GM19240 (cell line): ENCODE measurements around the gene LRRC28.

ENCODE experiments used
- DNase-seq: peaks from one replicate; pipeline ENCODE4 v3.0.0; 2011; ENCODE audit warnings: low spot score; ENCODE audit not compliant: insufficient read length

Gene LRRC28

DNA sequence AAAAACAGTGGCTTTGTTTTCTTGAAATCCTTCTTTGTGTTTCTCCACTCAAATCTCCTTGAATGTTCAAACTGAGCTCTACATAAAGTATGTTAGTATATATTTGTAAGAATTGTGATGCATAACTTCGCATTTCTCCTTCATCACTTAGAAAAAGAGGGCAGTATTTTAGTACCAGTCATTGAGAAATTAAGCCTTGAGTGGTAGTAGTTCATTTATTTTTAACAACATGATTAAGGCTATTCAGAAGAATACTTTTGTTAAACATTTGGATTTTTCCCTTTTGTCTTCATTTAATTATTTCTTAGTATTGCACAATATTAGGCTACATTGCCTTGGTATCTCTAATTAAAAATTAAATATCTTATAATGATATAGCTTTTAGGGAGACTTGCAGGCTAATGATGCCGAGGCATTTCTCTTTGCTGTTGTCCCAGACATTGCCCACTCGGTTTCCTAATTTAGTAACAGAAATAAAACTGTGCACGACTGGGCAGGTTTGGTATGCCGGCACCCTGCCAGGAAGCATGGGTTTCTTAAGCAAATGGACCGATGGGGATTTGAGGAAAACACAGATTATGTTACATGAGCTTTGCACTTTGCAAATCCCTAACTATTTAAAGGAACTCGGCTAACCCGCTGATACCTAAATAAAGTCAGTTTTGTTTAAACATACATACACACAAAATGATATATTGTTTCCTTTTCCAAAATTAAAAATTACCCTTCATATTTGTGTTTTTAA, 54.7 kb downstream of the LRRC28 start:
- no peak for DNase-seq

DNA sequence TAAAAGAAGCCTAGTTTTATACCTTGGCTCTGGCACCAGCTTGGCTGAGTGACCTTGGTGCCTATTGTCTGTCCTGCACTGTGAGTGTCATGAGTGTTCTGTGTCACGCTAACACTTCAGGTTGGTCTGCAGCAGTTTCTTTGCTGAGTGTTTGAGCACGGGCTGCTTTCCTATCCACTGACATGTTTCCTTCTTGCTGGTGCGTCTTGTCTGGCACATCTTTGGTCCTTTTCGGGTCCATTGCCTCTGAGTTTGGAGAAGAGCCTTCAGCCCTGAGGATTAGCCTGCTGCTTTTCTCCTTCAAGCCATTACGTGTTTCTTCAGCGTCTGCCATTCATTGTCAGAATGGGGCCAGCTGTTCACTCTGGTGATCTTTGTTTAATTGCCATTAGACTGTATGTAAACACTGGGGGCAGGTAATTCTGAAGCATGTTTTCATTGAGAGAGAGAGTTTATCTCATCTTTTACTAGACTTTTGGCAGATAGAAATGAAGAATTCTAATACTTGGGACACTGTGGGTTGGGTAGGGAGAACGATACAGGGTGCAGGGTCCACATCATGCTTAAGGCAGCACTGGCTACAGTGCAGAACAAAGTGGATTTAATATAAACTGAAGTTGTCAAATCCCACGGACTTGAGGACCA, 55.5 kb downstream of the LRRC28 start:
- DNase-seq, result no peak

DNA sequence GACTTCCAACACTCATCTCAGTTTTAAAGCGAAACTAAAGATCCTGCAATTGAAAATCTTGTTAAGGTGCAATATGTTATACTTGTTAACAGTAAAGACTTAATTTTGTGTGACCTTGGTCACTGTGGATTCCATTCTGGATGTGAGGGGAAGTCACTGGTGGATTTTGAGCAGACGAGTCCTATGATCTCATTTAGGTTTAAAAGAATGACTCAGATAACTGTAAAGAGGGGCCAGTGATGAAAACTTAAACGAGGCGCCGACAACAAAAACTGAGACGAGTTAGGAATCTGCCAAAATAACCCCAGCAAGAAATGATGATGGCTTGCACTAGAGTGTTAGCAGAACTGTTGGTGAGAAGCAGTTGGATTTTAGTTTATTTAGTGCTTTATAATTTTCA, 56.5 kb downstream of the LRRC28 start:
- DNase-seq, result no peak

DNA sequence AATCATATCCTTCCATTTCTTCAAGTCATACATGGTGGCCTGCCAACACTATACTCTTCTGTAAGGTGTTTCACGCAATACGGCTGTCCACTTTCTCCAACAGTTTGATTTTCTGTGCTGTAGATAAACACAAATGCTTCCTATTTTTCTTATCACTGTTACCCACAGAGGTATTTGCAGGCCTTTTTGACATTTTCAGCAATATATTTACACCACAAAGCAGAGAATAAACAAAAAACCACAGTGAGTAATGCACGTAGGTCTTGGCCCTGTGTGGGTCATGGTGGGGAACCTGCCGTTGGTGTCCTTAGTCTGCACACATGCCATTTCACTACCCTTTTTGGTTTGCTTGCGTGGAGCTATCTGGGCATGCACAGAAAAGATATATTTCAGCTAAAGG, 59.5 kb downstream of the LRRC28 start:
- no peak for DNase-seq

DNA sequence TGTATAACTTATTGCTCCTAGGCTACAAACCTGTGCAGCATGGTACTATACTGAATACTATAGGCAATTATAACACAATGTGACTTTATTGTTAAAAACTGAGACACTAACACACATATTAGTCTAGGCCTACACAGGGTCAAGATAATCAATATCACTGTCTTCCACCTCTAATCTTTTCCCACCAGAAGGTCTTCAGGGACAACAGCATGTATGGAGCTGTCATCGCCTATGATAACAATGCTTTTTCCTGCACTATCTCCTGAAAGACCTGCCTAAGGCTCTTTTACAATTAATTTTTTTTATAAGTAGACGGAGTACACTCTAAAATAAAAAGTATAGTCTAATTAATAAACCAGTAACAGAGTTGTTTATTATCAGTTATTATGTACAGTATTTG, 60.9 kb downstream of the LRRC28 start:
- DNase-seq, result no peak

DNA sequence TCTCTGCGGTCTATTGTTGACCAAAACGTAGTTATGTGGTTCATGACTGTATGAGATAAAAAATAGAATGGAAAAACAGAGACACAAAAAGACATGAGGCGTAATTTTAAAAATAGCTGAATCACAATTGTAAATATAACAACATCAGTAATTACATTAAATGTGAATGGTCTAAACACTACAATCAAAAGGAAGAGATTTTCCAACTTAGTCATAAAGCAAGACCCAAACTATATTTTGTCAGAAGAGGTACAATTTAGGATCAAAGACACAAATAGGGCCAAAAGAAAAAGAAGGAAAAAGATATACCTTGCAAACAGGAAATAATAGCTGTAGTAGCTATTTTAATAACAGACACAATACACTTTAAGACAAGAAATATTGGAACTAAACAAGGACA, 61.5 kb downstream of the LRRC28 start:
- DNase-seq, result no peak

DNA sequence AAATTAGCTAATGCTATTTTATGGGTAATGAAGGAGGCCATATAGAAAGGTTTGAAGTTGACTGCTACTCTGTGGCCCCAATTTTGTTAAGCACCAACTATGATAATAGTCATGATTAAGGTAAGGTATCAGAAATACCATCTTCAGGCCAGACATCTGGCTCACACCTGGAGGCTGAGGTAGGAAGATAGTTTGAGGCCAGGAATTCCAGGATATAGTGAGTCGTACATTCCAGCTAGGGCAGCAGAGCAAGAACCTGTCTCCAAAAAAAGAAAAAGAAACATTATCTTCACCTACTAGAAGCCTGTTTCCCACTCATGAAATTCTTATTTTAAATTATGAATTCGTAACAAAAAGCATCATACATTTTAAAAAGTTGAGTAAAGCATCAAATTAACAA, 64.4 kb downstream of the LRRC28 start:
- DNase-seq, result no peak

DNA sequence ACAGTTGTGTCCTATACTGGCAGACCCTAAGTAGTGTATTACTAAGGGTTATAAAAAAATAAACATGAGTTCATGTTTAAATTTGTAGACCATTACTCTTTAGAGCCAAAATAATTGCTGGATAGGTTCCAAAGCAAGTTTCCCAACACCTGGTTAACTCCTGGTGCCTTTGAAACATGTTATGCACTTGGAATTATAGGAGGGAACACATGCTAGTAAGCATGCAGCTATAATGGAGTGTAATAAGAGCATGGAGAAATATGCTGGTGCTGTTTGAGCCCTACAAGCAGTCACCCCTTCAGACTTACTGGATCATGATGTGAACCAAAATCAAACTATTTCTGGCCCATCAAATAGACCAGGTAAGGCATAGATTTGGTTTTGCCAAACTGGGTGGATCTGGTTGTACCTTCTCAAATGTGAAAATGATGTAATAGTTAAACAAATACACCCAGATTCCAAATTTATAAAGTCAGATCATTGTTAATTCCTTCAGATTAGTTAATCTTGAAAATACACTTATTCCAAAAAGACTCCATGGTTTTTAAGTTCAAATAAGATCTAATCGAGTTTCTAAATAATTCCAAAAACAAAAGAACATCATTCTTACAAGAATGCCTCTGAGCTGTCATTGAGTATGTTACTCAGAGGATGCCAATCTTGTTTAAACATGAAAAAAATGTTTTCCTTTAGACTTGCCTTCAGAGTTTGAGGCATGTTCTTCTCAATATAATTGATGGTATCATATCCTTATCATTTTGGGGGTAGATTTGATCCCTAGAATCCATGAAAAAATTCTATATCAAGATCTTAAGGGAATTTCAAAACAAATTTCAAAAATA, 69.3 kb downstream of the LRRC28 start:
- DNase-seq, result no peak

DNA sequence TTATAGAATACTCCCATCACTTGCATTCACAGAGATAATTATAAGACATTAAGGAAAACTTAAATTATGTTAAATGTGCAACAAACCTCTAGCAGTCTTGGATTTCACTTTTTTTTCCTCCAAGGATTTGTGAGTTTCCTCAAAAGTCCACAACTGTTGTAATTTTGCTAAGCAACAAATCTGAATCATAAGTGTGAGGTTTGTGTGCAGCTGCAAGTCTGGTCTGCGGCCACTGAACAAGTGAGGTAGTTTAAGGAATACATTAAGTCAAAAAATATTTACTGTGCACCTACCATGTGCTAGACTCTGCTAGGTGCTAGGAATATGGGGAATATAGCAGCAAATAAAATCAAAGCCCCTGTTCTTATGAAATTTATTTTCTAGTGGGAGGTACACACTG, 70.2 kb downstream of the LRRC28 start:
- no peak for DNase-seq

DNA sequence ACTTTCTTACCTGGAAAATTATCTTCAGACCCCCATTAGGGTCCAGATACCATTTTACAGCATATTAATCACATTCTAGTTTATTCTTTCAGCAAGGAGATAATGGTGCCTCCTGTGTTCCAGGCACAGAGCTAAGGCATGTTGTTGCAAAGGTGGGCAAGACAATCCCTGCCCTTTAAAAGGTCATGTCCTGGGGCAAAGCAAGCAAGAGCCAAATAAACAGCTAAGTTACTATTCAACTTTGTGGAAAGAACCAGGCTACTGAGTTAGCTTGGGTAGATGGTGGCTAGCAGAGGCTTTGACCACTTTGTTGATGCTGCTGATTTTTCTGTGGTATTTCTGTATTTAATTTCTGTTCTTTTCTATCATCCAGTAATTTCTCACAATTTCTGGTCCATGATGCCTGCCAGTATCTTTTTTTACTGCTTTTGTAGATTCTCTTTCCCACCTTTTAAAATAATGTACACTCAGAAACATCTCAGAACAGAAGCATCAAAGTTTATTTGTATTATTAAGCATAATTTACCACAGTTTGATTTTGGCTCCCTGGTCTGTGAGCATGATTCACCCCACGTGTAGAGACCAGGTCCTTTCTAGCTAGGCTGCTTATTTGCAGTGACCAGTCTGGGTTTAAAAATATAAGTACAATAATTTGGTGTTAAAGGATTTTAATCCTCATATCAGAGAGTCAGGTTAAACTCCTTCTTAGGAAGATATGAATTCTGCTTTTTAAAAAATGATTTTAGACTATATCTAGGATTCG, 71.5 kb downstream of the LRRC28 start:
- DNase-seq, result no peak

DNA sequence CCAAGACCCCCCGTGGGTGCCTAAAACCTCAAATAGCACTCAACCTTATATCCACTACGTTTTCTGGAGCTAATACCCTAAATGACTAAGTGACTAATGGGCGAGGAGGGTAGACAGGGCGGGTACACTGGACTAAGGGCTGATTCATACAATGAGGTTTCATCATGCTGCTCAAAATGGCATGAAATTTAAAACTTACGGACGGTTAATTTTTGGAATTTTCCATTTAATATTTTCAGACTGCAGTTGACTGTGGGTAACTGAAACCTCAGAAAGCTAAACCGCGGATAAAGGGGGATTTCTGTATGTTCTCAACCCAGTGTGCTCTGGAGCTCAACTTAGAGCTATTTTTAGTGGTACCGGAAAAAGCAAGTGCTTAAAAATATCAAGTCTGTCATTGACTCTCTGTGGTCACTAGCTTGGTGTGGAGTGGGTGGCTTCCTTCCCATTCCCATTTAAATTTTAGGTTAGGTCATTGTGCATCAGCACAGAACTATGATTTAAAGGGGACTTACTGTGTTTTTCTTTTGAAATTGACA, 72.9 kb downstream of the LRRC28 start:
- no peak for DNase-seq

DNA sequence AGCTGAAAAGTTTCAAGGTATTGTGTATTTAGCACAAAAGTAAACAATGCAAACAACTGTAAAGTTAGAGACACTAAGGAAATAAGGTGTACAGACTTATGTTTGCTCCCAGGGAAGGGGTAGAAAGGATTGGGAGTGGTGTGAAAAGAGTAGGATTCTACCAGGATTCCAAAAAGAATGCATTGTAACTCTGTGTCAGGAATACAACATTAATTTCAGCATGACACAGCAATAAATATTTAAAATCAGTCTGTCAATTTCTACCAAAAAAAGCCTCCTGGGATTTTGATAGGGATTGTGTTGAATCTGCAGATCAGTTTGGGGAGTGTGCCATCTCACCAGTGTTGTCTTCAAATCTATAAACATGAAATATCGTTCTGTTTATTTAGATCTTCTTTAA, 73.4 kb downstream of the LRRC28 start:
- DNase-seq, result no peak

DNA sequence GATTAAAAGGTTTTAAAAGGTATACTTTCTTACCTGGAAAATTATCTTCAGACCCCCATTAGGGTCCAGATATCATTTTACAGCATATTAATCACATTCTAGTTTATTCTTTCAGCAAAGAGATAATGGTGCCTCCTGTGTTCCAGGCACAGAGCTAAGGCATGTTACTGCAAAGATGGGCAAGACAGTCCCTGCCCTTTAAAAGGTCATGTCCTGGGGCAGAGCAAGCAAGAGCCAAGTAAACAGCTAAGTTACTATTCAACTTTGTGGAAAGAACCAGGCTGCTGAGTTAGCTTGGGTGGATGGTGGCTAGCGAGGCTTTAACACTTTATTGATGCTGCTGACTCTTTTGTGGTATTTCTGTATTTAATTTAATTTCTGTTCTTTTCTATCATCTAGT, 75.0 kb downstream of the LRRC28 start:
- no peak for DNase-seq

DNA sequence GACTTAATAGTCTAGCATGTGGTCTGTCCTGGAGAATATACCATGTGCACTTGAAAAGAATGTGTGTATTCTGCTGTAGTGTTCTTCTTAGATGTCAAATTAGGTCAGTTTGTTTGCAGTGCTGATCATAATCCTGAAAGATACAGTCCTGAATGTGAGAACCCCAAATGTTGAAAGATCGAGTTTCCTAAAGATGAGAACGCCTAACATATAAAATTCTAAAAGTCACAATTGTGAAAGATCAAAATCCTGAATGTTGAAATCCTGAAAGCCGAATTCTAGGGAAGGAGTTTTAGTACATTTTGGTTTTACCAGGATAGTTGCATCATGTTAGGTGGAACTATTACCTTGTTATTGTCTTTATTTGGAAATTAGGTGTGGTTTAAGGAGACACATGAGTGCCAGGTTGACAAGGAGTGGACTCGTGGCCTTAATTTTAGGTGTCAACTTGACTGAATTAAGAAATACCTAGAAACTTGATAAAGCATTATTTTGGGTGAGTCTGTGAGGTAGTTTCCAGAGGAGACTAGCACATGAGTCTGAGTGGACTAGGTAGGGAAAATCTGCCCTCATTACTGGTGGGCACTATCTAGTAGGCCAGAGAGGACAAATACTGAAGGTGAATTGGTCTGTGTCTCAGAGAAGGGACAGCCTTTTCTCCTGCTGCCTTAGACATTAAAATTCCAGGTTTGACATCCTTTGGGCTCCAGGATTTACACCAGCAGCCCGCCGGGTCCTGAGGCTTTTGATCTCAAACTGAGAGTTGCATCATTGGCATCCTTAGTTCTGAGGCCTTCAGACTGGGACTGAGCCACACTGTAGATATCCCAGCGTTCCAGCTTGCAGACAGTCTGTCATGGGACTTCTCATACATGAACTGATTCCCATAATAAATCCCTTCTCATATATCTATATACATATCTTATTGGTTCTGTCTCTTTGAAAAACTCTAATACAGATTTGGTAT, 77.1 kb downstream of the LRRC28 start:
- no peak for DNase-seq

DNA sequence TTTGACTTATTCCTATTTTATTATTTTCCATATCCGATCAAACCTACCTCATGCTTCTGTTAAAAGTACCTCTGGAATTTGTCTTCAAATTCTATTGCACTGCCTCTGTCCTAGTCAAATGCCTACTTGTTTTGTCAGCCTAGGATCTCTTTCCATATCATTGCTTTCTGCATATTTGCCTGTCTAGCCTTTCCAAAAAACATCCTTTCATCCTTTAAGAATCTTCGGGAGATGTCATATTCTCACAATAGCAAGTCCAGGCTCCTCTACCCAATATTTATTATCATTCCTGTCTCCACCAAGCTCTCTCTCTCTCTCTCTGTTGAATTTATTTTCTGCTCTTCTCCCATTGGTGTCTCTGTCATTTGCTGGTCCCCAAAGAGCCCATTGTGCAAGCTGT, 80.1 kb downstream of the LRRC28 start:
- DNase-seq, result no peak

DNA sequence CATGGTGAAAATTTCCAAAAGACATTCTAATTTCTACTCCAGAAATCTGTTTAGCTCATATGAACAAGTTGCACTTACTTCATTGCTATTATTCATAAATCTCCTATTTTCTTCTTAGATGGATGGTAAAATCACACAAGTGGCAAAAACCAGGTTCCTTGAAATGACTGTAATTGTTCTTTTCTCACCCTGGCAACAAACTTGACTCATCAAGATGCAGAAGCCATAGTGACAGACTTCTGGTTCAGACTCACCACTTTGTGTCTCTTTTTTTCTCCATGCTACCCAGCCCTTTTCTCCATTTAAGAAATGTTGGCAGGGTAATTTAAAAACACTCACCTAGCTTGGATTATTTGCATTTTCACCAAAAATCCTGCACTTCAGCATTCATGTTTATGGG, 82.1 kb downstream of the LRRC28 start:
- DNase-seq, result no peak

DNA sequence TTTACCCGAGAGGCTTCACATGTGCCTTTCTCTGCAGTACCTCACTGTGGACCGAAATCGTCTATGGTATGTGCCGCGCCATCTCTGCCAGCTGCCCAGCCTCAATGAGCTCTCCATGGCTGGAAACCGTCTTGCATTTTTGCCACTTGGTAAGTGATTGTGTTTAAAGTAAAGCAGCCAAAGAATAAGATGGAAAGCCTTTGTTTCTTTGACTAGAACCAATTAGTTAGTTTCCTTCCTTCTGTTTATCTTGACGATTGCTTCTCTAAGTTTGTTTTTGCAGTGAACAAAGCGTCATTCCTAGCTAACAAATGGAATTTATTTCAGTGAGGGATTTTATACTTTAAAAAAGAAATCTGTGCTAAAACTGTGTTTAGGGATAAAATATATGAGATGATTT, 82.7 kb downstream of the LRRC28 start:
- DNase-seq, result no peak

DNA sequence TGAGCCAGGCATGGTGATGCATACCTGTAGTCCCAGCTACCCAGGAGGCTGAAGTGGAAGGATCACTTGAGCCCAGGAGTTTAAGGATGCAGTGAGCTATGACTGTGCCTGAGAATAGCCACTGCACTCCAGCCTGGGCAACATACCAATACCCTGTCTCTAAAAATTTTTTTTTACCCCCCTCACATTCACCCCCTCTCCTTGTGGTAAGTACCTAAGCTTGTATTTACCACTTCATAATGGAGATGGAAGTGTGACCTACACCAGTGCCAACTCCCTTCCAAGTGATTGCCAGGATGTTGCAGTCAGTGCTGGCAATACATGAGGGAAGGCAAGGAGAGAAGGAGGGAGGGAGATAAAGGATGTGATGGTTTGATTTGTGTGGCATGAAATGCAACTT, 84.2 kb downstream of the LRRC28 start:
- no peak for DNase-seq

DNA sequence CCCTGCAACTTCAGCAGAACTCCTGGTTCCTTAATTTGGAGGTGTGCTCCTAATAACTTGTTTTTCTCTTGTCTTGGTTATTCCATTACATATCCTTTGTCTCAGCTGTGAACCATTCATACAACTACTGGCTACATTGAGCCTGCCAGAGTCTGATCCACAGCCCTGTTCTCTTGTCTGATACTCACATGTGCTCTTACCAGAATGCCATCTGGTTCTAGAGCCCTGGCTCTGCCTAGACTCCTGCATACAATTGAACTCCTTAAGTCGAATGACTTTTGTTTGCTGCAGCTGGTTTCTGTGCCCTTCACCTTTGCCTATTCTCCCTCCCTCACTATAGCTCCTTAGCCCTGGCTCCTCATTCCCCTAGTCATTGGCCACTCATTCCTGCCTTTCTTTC, 85.5 kb downstream of the LRRC28 start:
- no peak for DNase-seq

DNA sequence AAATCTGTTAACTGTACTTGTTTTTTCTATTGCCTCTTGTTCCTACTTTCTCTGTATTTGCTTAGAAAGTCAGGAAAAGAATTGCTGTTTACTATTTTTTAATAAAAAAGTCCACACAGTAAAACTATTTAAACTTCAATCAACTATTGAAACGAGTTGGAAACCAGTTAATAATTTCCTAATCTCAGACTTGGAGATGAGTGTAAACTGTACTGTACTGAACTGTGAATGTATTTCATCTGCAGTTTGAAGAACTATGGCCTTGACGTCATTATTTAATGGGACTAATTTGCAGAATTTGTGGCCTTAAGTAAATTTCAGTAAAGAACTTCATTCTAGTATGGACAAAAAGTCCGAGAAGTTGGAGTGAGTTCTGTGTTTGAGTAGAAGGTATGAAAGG, 89.1 kb downstream of the LRRC28 start:
- no peak for DNase-seq
